H9 (cell line): ENCODE data around the gene PCGF6. TPM values are rescaled to one million over a fixed set of nuclear protein-coding genes. Genes with fewer than 3 reads are reported as not detected.
"Not testable (repeated sequence)": the region's sequence is repeated elsewhere in the genome, so short reads cannot be mapped to it uniquely, and the experiment has no call there.

Source experiments
- DNase-seq: peaks from one replicate; pipeline ENCODE4 v3.0.0-alpha.2; 2017
- H2AFZ ChIP-seq: one replicate; pipeline ENCODE4 v1.6.1; 2013; ENCODE audit warnings: mild to moderate bottlenecking, low read length, control low read depth, moderate library complexity
- H2AK5ac ChIP-seq: 2 replicates; pipeline ENCODE4 v1.6.1; 2013; ENCODE audit warnings: low read length, control low read depth, mixed read lengths; ENCODE audit not compliant: insufficient read length
- H2BK120ac ChIP-seq: one replicate; pipeline ENCODE4 v1.6.1; 2013; ENCODE audit warnings: low read depth, mild to moderate bottlenecking, low read length, control low read depth, inconsistent platforms; ENCODE audit not compliant: poor library complexity, severe bottlenecking
- H2BK12ac ChIP-seq: 2 replicates; pipeline ENCODE4 v1.6.1; 2013; ENCODE audit warnings: low read length, control low read depth, mixed read lengths, low read depth; ENCODE audit not compliant: insufficient read length
- H2BK15ac ChIP-seq: 2 replicates; pipeline ENCODE4 v1.6.1; 2013; ENCODE audit warnings: low read depth, low read length, control low read depth
- H2BK20ac ChIP-seq: one replicate; pipeline ENCODE4 v1.6.1; 2013; ENCODE audit warnings: low read depth, mild to moderate bottlenecking, low read length, control low read depth, inconsistent platforms; ENCODE audit not compliant: poor library complexity, severe bottlenecking
- H2BK5ac ChIP-seq: 2 replicates; pipeline ENCODE4 v1.6.1; 2013; ENCODE audit warnings: low read length, control low read depth, mixed read lengths; ENCODE audit not compliant: insufficient read length
- H3K14ac ChIP-seq: 2 replicates; pipeline ENCODE4 v1.6.1; 2013; ENCODE audit warnings: low read length, control low read depth; ENCODE audit not compliant: insufficient read depth
- H3K18ac ChIP-seq: 2 replicates; pipeline ENCODE4 v1.6.1; 2013; ENCODE audit warnings: low read depth, mild to moderate bottlenecking, mixed read lengths, low read length, control low read depth; ENCODE audit not compliant: insufficient read length
- H3K23ac ChIP-seq: 2 replicates; pipeline ENCODE4 v1.6.1; 2013; ENCODE audit warnings: low read length, control low read depth, mixed read lengths, low read depth; ENCODE audit not compliant: insufficient read length
- H3K23me2 ChIP-seq: 2 replicates; pipeline ENCODE4 v1.6.1; 2013; ENCODE audit warnings: low read depth, mild to moderate bottlenecking, mixed read lengths, low read length, control low read depth; ENCODE audit not compliant: insufficient read length, poor library complexity, severe bottlenecking
- H3K27ac ChIP-seq: 2 replicates; pipeline ENCODE4 v1.5.1; 2013; ENCODE audit warnings: low read length, control low read depth, mixed read lengths, low read depth; ENCODE audit not compliant: insufficient read length
- H3K27me3 ChIP-seq: 2 replicates; pipeline ENCODE4 v1.6.1; 2013; ENCODE audit warnings: low read length, control low read depth, inconsistent platforms; ENCODE audit not compliant: insufficient read depth
- H3K4ac ChIP-seq: 2 replicates; pipeline ENCODE4 v1.6.1; 2013; ENCODE audit warnings: low read depth, mild to moderate bottlenecking, control low read depth, inconsistent platforms, low read length, moderate library complexity
- H3K4me1 ChIP-seq: 2 replicates; pipeline ENCODE4 v1.6.1; 2013; ENCODE audit warnings: low read length, control low read depth, inconsistent platforms; ENCODE audit not compliant: insufficient read depth
- H3K4me2 ChIP-seq: 2 replicates; pipeline ENCODE4 v1.6.1; 2013; ENCODE audit warnings: low read length, control low read depth, mixed read lengths; ENCODE audit not compliant: insufficient read length, insufficient read depth
- H3K56ac ChIP-seq: 2 replicates; pipeline ENCODE4 v1.6.1; 2013; ENCODE audit warnings: low read depth, mild to moderate bottlenecking, mixed read lengths, low read length, control low read depth; ENCODE audit not compliant: insufficient read length
- H3K79me1 ChIP-seq: 2 replicates; pipeline ENCODE4 v1.6.1; 2013; ENCODE audit warnings: low read depth, mild to moderate bottlenecking, moderate library complexity, low read length, control low read depth, inconsistent platforms; ENCODE audit not compliant: insufficient read depth, poor library complexity, severe bottlenecking
- H3K79me2 ChIP-seq: 2 replicates; pipeline ENCODE4 v1.6.1; 2013; ENCODE audit warnings: low read length, control low read depth, inconsistent platforms; ENCODE audit not compliant: insufficient read depth
- H3K9ac ChIP-seq: 2 replicates; pipeline ENCODE4 v1.6.1; 2013; ENCODE audit warnings: low read length, control low read depth, mixed read lengths; ENCODE audit not compliant: insufficient read length; ENCODE audit errors: extremely low read depth
- H3K9me3 ChIP-seq: one replicate; pipeline ENCODE4 v1.6.1; 2013; ENCODE audit warnings: low read depth, low read length, inconsistent platforms; ENCODE audit not compliant: control insufficient read depth
- H3T11ph ChIP-seq: one replicate; pipeline ENCODE4 v1.6.1; 2013; ENCODE audit warnings: mild to moderate bottlenecking, low read length, control low read depth, inconsistent platforms
- H4K20me1 ChIP-seq: one replicate; pipeline ENCODE4 v1.6.1; 2013; ENCODE audit not compliant: control insufficient read depth, insufficient read length, insufficient read depth
- H4K5ac ChIP-seq: 2 replicates; pipeline ENCODE4 v1.6.1; 2013; ENCODE audit warnings: low read depth, mild to moderate bottlenecking, mixed read lengths, low read length, control low read depth; ENCODE audit not compliant: insufficient read length
- H4K8ac ChIP-seq: replicated peaks from 2 replicates; pipeline ENCODE4 v1.6.1; 2013; ENCODE audit warnings: low read length, control low read depth, mixed read lengths, low read depth; ENCODE audit not compliant: insufficient read length
- H4K91ac ChIP-seq: 2 replicates; pipeline ENCODE4 v1.6.1; 2013; ENCODE audit warnings: low read depth, mild to moderate bottlenecking, moderate library complexity, mixed read lengths, low read length, control low read depth; ENCODE audit not compliant: insufficient read length
- H3K27ac Mint-ChIP-seq, 3 experiments: 2 replicates in 2 of 3; 3 replicates in 1 of 3; pipeline ENCODE4 v1.8.0; 2020 to 2021; ENCODE audit warnings: mixed read lengths in 3 of 3, mild to moderate bottlenecking in 1 of 3, moderate library complexity in 1 of 3
- H3K27me3 Mint-ChIP-seq: 2 replicates; pipeline ENCODE4 v1.8.0; 2021; ENCODE audit warnings: low read depth, mild to moderate bottlenecking, moderate library complexity, mixed read lengths
- H3K36me3 Mint-ChIP-seq, 3 experiments: 2 replicates in 2 of 3; 3 replicates in 1 of 3; pipeline ENCODE4 v1.8.0; 2020 to 2021; ENCODE audit warnings: low read depth in 3 of 3, mixed read lengths in 3 of 3; ENCODE audit not compliant: insufficient read depth in 1 of 3
- H3K4me1 Mint-ChIP-seq, 2 experiments: 2 replicates each; pipeline ENCODE4 v1.8.0; 2020; ENCODE audit warnings: mixed read lengths in 2 of 2
- H3K4me3 Mint-ChIP-seq, 2 experiments: 2 replicates in 1 of 2; 3 replicates in 1 of 2; pipeline ENCODE4 v1.8.0; 2020 to 2021; ENCODE audit warnings: mild to moderate bottlenecking in 2 of 2, mixed read lengths in 2 of 2, moderate library complexity in 1 of 2
- H3K9me3 Mint-ChIP-seq, 2 experiments: 2 replicates in 1 of 2; 3 replicates in 1 of 2; pipeline ENCODE4 v1.8.0; 2020; ENCODE audit warnings: mild to moderate bottlenecking in 2 of 2, mixed read lengths in 2 of 2, moderate library complexity in 1 of 2
- CTCF ChIP-seq: fragments of 200-600 bp; sonication (generic); conservative IDR thresholded peaks from 3 replicates; pipeline ENCODE4 v1.8.0; 2021; ENCODE audit warnings: antibody characterized with exemption, mild to moderate bottlenecking
- WGBS: extraction: QIAGEN DNeasy Blood & Tissue Kit; methylation state at CpG from one replicate; pipeline ENCODE4 v1.1.7; 2013; ENCODE audit warnings: missing lambda C conversion rate, low lambda C conversion rate, mixed read lengths; ENCODE audit not compliant: insufficient read length; ENCODE audit errors: extremely low coverage; 5-methylcytosine and 5-hydroxymethylcytosine counted together
- total RNA-seq: library from RNA; stranded (reverse); gene quantifications from 2 replicates; pipeline ENCODE4 v1.2.1, GENCODE V29; 2021

Gene PCGF6
- total RNA-seq, 1 experiment from 2014 or later = 23.5 TPM

DNA sequence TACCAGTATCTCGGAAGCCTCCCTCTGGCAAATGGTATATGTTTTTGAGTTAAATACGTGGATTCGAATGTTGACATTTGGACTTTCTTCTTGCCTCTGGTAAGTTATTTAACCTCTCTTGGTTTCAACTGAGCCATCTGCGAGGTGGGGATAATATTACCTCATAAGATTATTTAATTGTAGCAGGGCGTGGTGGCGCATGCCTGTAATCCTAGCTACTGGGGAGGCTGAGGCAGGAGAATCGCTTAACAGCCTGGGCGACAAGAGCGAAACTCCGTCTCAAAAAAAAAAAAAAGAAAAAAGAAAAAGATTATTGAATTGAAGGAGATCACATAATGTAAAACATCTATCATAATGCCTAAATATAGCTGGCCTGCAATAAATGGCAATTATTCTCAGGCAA, 16.4 kb upstream of the PCGF6 start:
- Mint-ChIP-seq H3K36me3 (peaks cover 0 to 2% (median 0%) of the 10 kb centered on the region in 3 experiments; a peak in 1 of 7 replicates), H3K27ac (peak overlapping the region in 2 of 3 experiments; percentile 77 to 81; a peak in 3 of 7 replicates), H3K27me3 (no peaks in the 10 kb centered on the region), H3K4me3 (peak overlapping the region; percentile 81 to 92), H3K4me1 (peaks cover 2 to 10% of the 10 kb centered on the region in 2 experiments; a peak in 2 of 4 replicates), H3K9me3 (no peaks in the 10 kb centered on the region)
- no peak overlapping the region for H2BK20ac ChIP-seq
- no peak overlapping the region for H3K27ac ChIP-seq
- H4K5ac ChIP-seq = no peak overlapping the region
- no peak overlapping the region for H3K18ac ChIP-seq
- H3K4me1 ChIP-seq = no peaks in the 10 kb centered on the region
- H3K23me2 ChIP-seq = peaks cover 3% of the 10 kb centered on the region
- H3K27me3 ChIP-seq = no peaks in the 10 kb centered on the region
- no peaks in the 10 kb centered on the region for H4K20me1 ChIP-seq
- H3T11ph ChIP-seq = no peak overlapping the region
- no peak overlapping the region for H2AFZ ChIP-seq
- no peak for TF ChIP-seq CTCF
- no peak overlapping the region for H3K9ac ChIP-seq
- H3K79me2 ChIP-seq = no peaks in the 10 kb centered on the region
- H2BK120ac ChIP-seq = no peak overlapping the region
- H2BK12ac ChIP-seq = no peak overlapping the region
- no peak overlapping the region for H3K14ac ChIP-seq
- H3K79me1 ChIP-seq = no peaks in the 10 kb centered on the region
- peak overlapping the region; percentile 20 for H3K4me2 ChIP-seq
- no peak overlapping the region for H3K4ac ChIP-seq
- H3K9me3 ChIP-seq = no peaks in the 10 kb centered on the region
- no peak overlapping the region for H4K8ac ChIP-seq
- H3K56ac ChIP-seq = no peak overlapping the region
- H2AK5ac ChIP-seq = no peak overlapping the region
- no CpG with 5 or more reads among the region's 10 CpGs for WGBS
- H2BK5ac ChIP-seq = no peak overlapping the region
- H3K23ac ChIP-seq = no peak overlapping the region
- no peak overlapping the region for H4K91ac ChIP-seq
- no peak overlapping the region for H2BK15ac ChIP-seq
- no peak for DNase-seq

GRCh38 chr10:103360791-103361190, 9.9 kb upstream of the PCGF6 start:
- WGBS = no CpG with 5 or more reads among the region's 9 CpGs
- not testable (repeated sequence) for H3K79me1 ChIP-seq, H3K27me3 Mint-ChIP-seq

More at GRCh38 chr10:103360791-103361190, 9.9 kb upstream of the PCGF6 start:
- not testable (repeated sequence) for H3K27me3 ChIP-seq, H3K9me3 ChIP-seq, H3K23me2 ChIP-seq, H3K27ac ChIP-seq, H3K18ac ChIP-seq, H3K4me1 ChIP-seq, H2BK120ac ChIP-seq, DNase-seq, H3K79me2 ChIP-seq, H3K9ac ChIP-seq, H2AFZ ChIP-seq, H4K5ac ChIP-seq, H3K14ac ChIP-seq, H3K9me3 Mint-ChIP-seq, H4K20me1 ChIP-seq, H4K8ac ChIP-seq, H2BK5ac ChIP-seq, H2AK5ac ChIP-seq, H3K56ac ChIP-seq, H3K36me3 Mint-ChIP-seq, H3K4me3 Mint-ChIP-seq, H2BK15ac ChIP-seq, H3K23ac ChIP-seq, H3K4me1 Mint-ChIP-seq, H3T11ph ChIP-seq, H2BK20ac ChIP-seq, H3K4ac ChIP-seq, H2BK12ac ChIP-seq, H3K27ac Mint-ChIP-seq, H4K91ac ChIP-seq, H3K4me2 ChIP-seq
